NCI-H510A treated with DMSO at 0.1 percent for 48 hours (cell line): Measurements from ENCODE around the gene ACOT11.
"Not testable (repeated sequence)": the region's sequence is repeated elsewhere in the genome, so short reads cannot be mapped to it uniquely, and the experiment has no call there.

ENCODE experiments used
- DNase-seq: peaks from one replicate; lab custom pipeline; 2025; lab: John Stamatoyannopoulos, UW

Gene ACOT11

DNA sequence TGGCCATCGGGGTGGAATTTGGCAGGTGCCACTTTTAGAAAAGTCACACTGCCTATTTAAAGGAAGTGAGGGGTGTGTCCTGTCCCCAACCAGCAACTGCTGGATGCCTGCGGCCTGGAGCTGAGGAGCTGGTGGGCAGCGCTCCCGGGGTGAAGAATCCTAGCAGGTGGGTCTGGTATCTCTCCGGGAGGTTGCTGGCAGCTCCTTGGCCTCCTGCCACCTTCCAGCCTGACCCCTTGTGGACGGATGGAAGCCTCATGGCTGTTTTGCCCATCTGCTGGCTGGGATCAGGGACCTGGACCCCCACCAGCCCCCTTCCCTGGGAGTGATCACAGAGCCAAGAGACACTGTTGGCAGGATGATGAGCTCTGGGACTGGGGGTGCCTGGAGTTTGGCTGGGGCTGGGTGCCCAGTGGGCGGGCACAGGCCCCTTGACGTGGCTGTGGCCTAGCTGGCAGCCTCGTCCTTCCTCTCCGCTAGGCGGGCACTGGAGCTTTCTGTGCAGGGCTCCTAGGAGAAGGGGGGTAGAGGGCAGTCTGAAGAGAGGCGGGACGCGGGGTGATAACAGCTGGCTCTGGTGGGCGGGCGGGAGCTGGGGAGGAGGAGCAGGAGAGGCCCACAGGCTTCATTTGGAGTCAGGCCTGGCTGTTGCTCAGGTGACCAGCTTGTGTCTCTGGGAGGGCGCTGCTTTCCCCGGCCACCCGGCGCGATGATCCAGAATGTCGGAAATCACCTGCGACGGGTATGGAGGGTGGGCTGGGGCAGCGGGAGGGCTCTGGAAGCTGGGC is at the start of gene ACOT11:
Gene ACOT11, plus strand, starts transcription at position 628 of the 788 bp plus-strand sequence. Its CDS starts 82 bp downstream, at position 710.
- DNase-seq: peak; percentile 91

DNA sequence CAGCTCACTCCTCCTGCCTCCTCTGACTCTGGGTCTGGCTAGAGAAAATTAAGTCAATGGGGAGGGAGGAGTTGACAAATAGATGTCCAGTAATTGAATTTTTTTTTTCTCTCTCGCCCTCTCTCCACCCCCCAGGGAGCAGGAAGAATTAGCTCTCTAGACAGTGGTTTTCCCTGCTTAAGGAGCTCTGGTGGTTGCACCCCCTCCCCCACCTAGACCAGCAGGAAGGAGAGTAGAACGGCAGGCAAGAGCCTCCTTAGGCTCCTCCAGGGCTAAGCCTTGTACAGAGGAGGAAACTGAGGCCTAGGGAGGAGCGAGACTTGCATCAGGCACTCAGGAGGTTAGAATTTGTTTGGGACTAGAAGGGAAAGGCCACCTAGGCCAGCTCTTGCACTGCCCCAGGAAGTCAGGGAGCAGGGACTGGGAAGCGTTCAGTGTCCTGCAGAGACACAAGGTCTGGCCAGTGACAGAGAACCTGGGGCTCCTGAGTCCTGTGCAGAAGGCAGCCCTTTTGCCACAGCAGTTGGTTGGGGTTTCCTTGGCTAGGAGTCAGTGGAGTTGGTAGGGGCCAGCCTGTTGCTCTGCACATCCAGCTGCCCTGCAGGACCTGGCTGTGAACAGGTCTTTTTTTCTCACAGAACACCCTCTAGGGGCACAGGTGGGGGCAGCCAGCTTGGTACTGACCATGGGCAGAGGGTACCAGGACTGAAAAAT is 49.5 kb upstream of the ACOT11 start:
- no peak for DNase-seq

DNA sequence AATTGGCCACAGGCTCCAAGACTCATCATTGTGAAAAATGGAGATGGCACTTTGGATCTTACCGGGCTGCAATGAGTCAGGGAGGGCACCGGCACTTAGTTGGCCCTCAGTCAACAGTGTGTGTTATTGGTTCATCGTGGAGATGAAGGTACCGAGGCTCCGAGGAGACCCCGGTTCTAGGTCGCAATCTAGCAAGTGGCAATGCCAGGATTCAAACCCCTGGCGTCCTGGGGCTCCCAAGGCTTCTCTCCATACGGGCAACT is 49.0 kb upstream of the ACOT11 start:
- DNase-seq: no peak

- DNase-seq: peak; percentile 45
These were observed 48.5 kb upstream of the ACOT11 start for GRCh38 chr1:54499360-54500106.

- peak; percentile 55 for DNase-seq
These were observed 48.0 kb upstream of the ACOT11 start for GRCh38 chr1:54500107-54500431.

DNA sequence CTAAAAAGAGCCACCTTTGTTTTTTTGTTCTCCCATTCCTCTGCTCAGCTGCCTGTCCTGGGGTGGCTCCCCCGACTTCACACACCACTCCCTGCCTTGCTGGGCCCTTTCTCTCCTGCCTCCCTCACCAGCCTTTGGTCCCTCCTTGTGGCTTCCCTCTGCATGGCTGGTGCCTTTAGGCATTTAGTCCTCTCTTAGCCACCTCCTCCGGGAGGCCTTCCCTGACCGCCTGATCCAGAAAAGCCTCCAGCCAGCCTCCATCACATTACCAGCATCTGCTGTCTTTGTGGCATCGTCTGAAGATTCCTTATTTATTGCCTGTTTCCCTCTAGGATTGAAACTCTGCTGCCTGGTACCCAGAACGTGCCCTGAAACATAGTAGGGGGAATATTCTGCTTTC is 46.2 kb upstream of the ACOT11 start:
- DNase-seq: no peak

DNA sequence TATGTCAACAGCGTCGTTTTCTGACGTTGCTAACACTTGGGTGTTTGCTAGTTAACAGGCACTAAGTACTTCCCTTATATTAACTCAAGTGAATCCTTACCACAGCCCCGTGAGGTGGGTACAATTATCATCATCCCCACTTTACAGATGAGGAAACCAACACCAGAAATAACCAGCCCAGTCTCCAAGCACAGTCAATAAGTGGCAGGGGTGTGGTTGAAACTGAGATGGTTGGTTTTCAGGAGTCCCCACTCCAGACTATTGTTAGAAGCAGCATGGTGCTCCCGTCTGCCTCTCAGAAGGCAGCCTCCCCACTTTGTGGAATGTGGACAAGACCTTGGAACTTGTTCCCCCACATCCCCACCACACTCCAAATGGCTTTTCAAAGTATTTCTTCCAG is 45.7 kb upstream of the ACOT11 start:
- DNase-seq: no peak

GRCh38 chr1:54506594-54506993 is 41.4 kb upstream of the ACOT11 start:
- no peak for DNase-seq

GRCh38 chr1:54507033-54507870 is 40.8 kb upstream of the ACOT11 start:
- no peak for DNase-seq

DNA sequence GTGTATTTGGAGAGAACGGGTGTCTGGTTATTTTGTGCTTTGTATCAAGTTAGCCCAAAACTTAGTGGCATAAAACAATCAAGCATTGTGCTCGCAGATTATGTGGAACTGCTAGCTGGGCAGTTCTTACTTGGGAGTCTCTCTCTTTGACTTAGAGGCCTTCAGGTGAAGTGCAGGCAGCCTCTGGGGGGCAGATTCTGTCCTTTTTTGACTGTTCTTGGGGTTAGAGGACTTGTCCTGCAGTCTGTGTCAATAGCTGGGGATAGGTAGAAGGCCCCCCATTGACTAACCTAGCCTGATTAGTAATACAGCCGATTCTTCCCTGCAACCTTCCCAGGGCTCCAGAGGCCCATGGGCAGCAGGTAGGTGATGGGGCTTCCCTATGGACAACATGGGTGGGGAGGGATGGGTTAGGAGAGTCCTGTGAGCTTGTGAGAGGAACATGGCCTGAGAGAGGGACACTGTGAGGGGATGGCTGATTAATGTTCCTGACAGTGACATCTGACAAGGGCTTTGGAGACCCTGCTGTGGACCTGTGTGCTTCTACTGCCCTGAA is 37.2 kb upstream of the ACOT11 start:
- no peak for DNase-seq

GRCh38 chr1:54513921-54514580 is 34.0 kb upstream of the ACOT11 start:
- not testable (repeated sequence) for DNase-seq

DNA sequence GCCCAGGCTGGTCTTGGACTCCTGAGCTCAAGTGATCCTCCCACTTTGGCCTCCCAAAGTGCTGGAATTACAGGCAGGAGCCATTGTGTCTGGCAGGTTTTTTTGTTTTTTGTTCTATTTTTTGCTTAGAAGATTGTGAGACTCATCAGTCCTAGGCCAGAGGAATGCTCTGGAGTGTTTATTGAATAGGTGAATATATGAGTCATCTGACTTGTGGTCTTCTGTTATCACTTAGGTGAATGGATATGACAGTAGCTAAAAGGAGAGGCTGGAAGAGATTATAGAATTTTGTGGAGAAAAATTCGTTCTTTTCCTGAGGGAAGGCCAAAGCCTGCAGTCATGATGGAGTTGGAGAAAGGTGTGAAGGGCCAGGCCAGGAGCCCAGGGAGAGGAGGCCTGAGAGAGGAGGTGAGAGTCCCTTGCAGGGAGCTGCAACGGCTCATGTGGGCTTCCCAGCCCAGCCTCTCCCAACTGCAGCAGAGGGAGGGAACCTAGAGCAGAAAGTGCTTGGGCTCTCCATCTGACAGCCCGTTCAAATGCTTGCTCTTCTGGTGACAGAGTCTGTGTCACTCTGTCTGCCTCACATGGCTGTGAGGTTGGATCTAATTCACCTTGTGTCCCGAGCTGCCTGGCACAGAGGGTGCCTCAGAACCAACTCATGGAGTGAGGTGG is 31.6 kb upstream of the ACOT11 start:
- no peak for DNase-seq

GRCh38 chr1:54517496-54517895 is 30.5 kb upstream of the ACOT11 start:
- no peak for DNase-seq

DNA sequence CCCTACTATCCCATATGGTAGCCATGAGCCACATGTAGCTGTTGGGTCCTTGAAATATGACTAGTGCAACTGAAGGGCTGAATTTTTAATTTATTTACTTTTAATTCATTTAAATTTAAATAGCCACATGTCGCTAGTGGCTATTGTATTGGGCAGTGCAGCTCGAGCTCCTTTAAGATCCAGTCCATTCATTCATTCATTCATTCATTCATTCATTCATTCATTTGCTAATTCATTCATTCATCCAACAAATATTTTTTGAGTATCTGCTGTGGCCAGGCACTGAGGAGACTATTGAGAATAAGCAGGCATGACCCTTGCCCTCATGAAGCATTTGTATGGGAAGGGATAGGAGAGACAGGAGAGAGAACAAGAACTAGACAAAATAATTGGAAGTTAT is 29.5 kb upstream of the ACOT11 start:
- no peak for DNase-seq

DNA sequence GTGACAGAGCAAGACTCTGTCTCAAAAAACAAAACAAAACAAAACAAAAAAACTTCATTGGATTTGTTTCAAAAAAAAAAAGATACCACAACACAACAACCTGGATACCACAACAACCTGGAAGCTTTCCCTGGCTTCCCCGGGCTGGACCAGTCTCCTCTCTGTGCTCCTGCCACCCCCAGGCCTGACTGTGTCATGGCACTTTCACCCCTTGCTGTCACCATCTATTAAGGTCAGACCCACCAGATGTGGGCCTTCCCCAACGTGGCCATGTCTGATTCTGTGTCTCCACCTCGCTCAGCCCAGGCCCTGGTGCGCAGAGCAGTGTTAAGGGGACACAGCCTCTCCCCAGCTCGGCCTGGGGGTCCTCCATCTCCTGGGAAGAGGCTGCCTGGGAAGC is 28.3 kb upstream of the ACOT11 start:
- DNase-seq: no peak

DNA sequence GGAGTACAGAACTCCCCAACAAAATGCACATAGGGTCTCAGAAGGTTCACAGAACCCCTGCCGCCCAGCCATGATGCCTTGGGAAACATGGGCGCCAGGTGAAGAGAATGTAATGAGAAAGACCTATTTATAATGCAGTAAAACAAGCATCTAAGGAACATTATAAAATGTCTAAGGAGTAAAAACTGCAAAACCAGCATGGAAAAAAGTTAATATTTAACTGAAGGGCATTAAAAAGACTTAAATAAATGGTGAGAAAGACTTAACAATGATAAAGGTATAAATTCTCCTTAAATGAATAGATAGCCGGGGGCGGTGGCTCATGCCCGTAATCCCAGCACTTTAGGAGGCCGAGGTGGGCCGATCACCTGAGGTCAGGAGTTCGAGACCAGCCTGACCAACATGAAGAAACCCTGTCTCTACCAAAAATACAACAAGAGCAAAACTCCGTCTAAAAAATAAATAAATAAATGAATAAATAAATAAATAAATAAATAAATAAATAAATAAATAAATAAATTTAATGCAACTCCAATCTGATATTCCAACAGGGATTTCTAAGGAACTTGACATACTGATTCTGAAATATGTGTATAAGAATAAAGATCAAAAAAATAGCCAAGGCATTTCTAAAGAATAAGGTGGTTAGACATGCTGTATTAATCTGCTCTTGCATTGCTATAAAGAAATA is 27.3 kb upstream of the ACOT11 start:
- no peak for DNase-seq

GRCh38 chr1:54526565-54526964 is 21.5 kb upstream of the ACOT11 start:
- DNase-seq: not testable (repeated sequence)

- DNase-seq: no peak
These were observed 19.4 kb upstream of the ACOT11 start for GRCh38 chr1:54528613-54529012.

DNA sequence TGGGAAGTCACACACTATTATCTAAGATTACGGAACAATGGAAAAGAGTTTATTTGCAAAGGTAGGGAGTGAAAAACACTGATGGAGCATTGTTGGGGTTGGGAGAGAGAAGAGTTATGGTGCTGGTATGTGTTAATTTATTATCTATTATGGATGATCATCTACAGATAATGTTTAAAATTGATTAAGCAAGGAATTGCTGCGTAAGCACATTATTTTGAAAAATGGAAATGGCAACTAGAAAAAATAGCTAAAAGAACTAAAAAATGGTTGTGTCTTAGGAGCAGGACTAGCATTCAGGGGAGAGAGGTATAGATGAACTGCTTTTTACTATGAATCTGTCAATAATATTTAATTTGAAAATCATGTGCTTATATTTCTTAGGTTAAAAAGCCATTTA is 16.0 kb upstream of the ACOT11 start:
- no peak for DNase-seq

- DNase-seq: not testable (repeated sequence)
These were observed 11.4 kb upstream of the ACOT11 start for GRCh38 chr1:54536656-54537055.
